GM18907 (cell line): ENCODE measurements around the gene RYR1.
"Not testable (repeated sequence)": the region's sequence is repeated elsewhere in the genome, so short reads cannot be mapped to it uniquely, and the experiment has no call there.

Experiments used
- ATAC-seq: cut with Tn5 transposase; IDR thresholded peaks from one replicate; pipeline ENCODE4 v1.9.1; 2021; ENCODE audit warnings: mild to moderate bottlenecking, moderate library complexity; ENCODE audit not compliant: unreplicated experiment

RYR1 gene

DNA sequence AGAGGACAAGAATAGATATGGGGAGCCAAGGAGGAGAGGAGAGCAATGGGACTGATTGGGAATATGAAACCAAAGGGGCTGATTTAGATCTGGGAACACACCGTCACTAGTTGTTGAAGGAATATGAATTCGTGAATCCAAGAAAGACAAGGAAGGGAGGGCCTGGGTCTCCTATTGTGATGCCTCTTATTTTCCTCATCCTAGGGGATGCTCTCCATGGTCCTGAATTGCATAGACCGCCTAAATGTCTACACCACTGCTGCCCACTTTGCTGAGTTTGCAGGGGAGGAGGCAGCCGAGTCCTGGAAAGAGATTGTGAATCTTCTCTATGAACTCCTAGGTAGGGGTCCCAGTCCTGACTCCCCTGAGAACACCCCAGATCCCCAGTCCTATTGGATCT lies 21.5 kb downstream of the RYR1 start:
- ATAC-seq: no peak

- no peak for ATAC-seq
Observed at GRCh38 chr19:38457202-38457601, 23.7 kb downstream of the RYR1 start.

DNA sequence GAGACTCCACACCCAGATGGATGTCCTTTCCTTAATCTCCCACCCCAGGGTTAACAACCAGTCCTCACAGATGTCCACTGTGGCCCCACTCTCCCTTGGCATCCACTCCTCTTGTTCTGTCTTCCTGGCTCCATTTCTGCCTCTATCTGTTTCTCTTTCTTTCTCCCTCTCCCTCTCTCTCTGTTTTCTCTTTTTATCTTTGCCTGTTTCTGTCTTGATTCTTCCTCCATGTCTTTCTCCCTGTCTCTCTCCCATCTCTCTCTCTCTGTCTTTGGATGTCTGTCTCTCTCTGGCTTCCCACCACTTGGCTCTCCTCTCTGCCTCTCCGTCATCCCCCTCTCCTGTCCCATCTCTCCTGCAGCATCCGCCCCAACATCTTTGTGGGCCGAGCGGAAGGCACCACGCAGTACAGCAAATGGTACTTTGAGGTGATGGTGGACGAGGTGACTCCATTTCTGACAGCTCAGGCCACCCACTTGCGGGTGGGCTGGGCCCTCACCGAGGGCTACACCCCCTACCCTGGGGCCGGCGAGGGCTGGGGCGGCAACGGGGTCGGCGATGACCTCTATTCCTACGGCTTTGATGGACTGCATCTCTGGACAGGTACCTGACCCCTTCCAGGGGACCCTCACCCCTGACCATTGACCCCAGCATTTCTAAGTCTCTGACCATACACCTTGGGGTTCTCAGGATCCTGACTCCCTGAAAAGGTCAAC lies 24.4 kb downstream of the RYR1 start:
- no peak for ATAC-seq

- ATAC-seq: no peak
Observed at GRCh38 chr19:38458991-38459390, 25.5 kb downstream of the RYR1 start.

GRCh38 chr19:38463365-38463764 lies 29.9 kb downstream of the RYR1 start:
- ATAC-seq: no peak

- no peak for ATAC-seq
Observed at GRCh38 chr19:38464421-38465082, 31.1 kb downstream of the RYR1 start.

GRCh38 chr19:38466050-38466449 lies 32.6 kb downstream of the RYR1 start:
- no peak for ATAC-seq

GRCh38 chr19:38467541-38468525 lies 34.3 kb downstream of the RYR1 start:
- no peak for ATAC-seq

DNA sequence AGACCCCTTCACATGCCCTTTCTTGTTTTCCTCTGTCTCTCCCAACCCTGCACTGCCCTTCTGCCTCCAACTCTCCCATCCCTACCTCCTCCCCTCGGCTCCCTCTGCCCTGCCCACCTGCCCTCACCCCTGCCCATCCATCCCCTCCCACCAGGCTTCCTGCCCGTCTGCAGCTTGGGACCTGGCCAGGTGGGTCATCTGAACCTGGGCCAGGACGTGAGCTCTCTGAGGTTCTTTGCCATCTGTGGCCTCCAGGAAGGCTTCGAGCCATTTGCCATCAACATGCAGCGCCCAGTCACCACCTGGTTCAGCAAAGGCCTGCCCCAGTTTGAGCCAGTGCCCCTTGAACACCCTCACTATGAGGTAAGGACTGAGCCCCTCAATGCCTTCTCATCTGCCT lies 35.7 kb downstream of the RYR1 start:
- ATAC-seq: no peak

DNA sequence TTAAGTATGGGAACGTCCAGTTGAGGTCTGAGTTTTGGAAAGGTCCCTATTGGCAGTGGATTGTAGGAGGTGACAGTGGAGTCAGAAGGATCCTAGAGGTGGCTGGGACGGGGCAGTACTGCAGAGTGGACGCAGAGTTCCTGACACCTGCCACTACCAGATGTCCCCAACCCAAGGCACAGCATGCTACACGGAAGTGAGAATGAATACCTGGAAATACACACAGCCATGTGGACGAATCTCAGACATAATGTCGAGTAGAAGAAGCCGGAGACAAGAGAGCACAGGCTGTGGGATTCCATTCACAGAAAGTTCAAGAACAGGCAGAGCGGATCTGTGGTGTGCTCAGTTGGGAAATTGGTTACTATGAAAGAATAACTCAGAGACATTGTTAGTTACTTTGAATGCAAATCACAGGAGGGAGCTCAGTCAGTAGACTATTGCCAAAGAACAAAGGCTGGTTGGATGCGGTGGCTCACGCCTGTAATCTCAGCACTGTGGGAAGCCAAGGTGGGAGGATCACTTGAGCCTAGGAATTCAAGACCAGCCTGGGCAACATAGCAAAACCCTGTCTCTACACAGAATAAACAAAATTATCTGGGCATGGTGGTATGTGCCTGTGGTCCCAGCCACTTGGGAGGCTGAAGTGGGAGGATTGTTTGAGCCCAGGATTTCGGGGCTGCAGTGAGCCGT lies 37.4 kb downstream of the RYR1 start:
- no peak for ATAC-seq

GRCh38 chr19:38472725-38473124 lies 39.2 kb downstream of the RYR1 start:
- not testable (repeated sequence) for ATAC-seq

- no peak for ATAC-seq
Observed at GRCh38 chr19:38473201-38473600, 39.7 kb downstream of the RYR1 start.

DNA sequence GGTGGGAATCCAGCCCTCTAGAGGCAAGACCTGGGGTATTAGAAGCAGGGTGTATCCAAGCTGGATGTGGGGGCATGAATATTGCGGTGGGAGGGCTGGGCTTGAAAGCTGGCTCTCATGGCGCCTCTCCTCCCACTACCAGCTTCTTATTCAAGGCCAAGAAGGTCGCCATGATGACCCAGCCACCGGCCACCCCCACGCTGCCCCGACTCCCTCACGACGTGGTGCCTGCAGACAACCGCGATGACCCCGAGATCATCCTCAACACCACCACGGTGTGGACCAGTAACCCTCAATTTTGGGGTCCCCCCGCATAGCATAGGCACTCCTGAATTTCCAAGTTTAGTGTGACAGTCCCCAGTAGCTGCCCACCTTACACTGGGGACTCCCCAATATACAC lies 41.7 kb downstream of the RYR1 start:
- no peak for ATAC-seq

DNA sequence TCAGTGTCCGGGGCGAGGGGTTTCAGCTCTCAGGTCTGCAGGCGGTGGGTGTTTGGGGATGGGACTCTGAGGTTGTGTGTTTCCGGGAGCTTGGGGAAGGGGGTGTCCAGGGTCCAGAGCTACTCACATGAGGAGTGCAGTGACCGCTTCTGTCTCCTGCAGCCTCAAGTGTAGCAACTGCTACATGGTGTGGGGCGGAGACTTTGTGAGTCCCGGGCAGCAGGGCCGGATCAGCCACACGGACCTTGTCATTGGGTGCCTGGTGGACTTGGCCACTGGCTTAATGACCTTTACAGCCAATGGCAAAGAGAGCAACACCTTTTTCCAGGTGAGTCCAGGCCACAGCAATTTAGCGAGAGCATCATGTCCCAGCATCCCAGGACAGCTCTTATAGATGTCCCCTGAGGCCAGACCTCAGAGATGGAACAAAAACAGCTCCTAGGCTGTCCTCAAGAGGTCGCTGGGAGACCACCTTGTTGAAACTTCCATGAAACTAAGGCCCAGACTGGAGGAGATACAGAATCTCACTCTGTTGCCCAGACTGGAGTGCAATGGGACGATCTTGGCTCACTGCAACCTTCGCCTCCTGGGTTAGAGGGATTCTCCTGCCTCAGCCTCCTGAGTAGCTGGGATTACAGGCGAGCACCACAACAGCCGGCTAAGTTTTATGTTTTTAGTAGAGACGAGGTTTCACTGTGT lies 44.9 kb downstream of the RYR1 start:
- ATAC-seq: no peak

- ATAC-seq: no peak
Observed at GRCh38 chr19:38482496-38482895, 49.0 kb downstream of the RYR1 start.

DNA sequence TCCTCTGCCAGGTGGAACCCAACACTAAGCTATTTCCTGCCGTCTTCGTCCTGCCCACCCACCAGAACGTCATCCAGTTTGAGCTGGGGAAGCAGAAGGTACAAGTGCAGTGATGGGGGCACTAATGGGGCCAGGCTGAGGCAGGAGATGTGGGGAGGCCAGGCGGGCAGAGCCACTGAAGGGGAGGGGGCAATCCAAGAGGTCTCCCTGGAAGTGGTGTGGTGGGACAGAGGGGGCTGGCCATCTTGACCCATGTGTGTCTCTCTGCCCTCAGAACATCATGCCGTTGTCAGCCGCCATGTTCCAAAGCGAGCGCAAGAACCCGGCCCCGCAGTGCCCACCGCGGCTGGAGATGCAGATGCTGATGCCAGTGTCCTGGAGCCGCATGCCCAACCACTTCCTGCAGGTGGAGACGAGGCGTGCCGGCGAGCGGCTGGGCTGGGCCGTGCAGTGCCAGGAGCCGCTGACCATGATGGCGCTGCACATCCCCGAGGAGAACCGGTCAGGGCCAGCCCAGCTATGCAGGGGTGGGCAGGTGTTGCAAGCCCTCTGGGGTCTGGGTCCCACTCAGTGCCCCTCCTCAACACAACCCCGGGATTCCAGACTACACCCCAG lies 49.6 kb downstream of the RYR1 start:
- no peak for ATAC-seq

- no peak for ATAC-seq
Observed at GRCh38 chr19:38484747-38485146, 51.3 kb downstream of the RYR1 start.

DNA sequence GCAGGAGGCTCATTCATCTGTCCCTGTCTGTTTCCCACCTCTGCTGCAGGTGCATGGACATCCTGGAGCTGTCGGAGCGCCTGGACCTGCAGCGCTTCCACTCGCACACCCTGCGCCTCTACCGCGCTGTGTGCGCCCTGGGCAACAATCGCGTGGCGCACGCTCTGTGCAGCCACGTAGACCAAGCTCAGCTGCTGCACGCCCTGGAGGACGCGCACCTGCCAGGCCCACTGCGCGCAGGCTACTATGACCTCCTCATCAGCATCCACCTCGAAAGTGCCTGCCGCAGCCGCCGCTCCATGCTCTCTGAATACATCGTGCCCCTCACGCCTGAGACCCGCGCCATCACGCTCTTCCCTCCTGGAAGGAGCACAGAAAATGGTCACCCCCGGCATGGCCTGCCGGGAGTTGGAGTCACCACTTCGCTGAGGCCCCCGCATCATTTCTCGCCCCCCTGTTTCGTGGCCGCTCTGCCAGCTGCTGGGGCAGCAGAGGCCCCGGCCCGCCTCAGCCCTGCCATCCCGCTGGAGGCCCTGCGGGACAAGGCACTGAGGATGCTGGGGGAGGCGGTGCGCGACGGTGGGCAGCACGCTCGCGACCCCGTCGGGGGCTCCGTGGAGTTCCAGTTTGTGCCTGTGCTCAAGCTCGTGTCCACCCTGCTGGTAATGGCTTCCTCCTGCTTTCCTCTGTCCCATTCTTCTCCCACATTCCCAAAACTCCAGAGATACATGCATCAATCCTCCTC lies 52.2 kb downstream of the RYR1 start:
- ATAC-seq: no peak

DNA sequence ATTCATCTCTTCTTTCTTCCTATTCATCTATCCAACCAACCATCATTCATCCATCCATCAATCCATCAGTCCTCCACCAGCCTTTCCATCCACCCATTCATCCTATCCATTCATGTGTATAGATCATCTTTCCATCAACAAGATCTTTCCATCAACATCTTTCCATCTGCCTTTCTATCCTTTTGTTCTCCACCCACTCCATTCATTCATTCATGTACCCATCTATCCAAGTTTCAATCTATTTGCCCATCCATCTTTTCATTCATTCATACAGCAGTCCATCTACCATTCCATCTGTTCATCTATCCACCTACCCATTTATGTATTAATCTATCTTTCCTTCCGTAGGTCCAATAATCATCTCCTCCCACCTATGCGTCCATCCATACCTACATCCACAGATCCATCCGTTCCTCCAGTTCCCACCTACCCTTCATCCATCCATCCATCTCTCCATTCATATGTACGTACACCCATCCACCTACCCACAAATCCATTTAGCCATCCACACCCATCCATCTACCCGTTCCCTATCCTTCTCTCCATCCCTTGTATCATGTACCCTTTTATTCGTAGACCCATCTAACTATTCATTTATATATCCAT lies 53.3 kb downstream of the RYR1 start:
- no peak for ATAC-seq
